LNCaP clone FGC (cell line): ENCODE measurements around the gene PROB1.

ENCODE experiments used
- DNase-seq: peaks from one replicate; pipeline ENCODE4 v3.0.0-alpha.2; 2011; ENCODE audit warnings: low read depth
- H3K4me3 ChIP-seq: 2 replicates; pipeline ENCODE4 v1.5.1; 2011; ENCODE audit warnings: mild to moderate bottlenecking, low read depth, low read length, control low read depth
- TF ChIP-seq, protein P1 (sequence below): IDR thresholded peaks from 2 replicates; pipeline ENCODE4 v1.5.1; 2012; ENCODE audit warnings: mild to moderate bottlenecking; ENCODE audit not compliant: control insufficient read depth, insufficient read depth; ENCODE audit errors: extremely low read depth

PROB1 gene

DNA sequence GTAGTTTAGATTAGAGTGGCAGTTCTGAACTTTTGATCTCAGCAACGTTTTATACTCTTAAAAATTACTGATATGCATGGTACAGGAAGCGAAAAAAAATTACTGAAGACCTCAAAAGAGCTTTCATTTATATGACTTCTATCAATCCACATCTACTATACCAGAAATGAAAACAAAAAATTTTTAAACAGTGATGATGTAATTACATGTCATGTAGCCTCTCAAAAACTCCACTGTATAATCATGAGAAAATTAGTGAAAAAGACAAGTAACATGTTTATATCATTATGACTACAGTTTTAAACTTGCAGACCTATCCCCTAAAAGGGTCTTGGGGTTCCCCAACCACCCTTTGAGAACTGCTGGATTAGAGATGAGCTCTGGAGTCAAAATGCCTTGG is 35.1 kb upstream of the PROB1 start:
- DNase-seq = no peak
- H3K4me3 ChIP-seq = no peak overlapping the region
- TF ChIP-seq, protein P1, sequence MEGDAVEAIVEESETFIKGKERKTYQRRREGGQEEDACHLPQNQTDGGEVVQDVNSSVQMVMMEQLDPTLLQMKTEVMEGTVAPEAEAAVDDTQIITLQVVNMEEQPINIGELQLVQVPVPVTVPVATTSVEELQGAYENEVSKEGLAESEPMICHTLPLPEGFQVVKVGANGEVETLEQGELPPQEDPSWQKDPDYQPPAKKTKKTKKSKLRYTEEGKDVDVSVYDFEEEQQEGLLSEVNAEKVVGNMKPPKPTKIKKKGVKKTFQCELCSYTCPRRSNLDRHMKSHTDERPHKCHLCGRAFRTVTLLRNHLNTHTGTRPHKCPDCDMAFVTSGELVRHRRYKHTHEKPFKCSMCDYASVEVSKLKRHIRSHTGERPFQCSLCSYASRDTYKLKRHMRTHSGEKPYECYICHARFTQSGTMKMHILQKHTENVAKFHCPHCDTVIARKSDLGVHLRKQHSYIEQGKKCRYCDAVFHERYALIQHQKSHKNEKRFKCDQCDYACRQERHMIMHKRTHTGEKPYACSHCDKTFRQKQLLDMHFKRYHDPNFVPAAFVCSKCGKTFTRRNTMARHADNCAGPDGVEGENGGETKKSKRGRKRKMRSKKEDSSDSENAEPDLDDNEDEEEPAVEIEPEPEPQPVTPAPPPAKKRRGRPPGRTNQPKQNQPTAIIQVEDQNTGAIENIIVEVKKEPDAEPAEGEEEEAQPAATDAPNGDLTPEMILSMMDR = no peak

DNA sequence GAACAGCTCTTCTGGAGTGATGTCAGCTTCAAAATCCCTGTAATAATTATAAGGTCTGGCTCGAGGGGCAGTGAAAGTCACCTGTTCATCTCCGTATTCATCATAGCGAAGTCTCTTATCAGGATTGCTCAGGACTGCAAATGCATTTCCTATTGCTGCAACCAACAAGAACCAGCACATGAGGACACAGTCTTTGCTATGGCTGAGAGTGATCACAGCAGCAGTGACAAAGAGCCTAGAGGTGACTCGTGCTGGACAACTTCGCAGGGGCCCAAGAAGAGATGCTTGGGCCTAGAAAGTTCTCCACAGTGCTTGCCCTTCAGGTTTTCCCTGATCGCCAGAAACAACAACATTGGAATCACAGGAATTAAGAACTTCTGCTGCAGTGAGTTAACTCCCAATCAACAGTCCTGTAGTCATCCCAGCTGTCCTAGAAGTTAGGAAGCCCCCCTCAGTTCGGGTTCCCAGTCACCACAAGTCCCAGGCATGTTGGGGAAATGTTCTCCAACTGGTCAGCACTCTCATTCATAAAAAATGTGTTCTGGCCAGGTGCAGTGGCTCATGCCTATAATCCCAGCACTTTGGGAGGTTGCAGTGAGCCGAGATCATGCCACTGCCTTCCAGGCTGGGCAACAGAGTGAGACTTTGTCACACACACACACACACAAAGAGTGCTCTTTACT is 31.4 kb upstream of the PROB1 start:
- no peak for DNase-seq
- no peak overlapping the region for H3K4me3 ChIP-seq
- TF ChIP-seq, protein P1 = no peak

DNA sequence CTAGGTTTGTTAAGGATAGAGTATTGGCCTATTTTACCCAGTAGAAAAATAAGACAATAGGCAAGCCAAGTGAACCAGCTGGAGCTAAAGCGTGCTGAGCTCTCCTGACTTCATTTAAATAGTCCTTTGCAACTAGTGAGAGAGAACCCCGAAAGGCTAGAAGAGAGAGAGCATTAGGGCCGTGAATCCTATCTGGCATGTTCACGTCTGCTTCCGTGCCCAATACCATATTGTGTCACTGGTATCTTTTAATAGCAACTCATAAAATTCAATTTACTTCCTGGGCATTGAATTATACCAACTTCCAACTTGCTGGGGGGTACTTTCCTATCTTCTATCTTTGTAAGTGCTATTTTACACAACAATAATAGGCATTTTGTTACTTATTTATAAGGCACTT is 30.6 kb upstream of the PROB1 start:
- H3K4me3 ChIP-seq = no peak overlapping the region
- TF ChIP-seq, protein P1 = no peak
- DNase-seq = no peak

DNA sequence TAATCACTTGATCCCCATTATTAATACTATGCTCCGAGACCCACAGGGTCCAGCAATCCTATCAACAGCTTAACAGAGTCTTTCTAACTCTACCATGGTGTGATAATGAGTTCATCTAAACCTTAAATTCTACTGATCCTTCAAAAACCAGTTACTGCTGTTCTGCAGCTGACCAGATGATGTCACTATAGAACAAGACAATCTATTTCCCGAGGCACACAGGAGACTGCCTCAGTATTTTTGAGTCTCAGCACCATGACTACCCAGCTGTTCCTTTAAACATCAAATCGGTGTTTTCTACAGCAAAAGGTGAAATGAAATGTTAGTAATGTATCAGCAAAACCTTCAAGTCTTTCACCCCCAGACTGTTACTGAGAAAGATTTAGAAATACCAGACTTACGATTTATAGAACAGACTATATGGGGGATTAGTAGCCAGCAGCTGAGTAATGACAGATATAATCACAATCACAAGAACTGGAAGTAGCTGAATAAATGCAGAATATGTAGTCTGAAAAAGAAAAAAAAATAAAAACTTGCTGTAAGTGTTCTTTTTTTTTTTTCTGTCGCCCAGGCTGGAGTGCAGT is 27.5 kb upstream of the PROB1 start:
- TF ChIP-seq, protein P1 = peak; percentile 92
- no peak overlapping the region for H3K4me3 ChIP-seq
- DNase-seq = no peak

DNA sequence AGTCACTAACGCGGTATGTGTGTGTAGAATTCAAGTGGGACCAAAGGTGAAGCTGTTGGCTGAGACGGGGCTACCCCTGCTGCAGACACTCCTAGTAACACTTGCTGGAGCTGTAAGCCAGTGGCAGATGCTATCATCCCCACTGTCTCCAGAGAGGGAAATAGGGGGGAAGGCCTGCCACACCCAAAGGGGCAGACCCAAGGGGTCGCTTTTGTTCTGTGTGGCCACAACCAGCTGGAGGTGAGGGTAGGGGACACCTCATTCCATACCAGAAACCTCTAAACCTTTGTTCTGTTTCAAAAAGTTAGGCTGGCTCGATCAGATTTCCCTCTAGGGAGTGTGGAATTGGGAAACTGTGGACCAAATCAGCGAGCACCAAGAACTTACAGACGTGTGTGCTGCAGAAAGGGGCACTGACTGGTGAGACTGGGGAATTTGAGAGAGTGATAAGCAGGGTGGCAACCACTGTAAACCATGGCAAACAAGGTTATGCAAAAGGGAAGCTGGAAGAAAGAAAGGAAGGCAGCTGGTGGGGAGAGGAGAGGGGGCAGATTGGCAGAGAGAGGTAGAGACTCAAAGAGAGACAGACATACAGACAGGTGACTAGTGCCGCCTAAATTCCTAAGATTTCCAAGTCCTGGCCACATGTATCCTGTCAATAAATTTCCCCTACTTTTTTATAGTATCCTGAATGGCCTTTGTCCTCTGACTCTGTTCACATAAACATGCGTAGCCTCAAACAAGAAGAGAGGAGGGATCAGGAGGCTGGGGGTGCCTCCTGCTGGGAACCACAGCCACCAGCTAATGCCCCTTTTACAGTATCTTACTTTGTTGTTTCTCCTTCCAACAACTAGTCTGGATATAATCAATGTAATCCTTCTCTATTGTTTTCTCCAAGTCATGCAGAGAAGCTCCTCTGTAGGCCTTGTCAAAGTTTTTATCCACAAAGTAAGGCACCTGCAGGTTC is 24.6 kb upstream of the PROB1 start:
- no peak overlapping the region for H3K4me3 ChIP-seq
- TF ChIP-seq, protein P1 = no peak
- DNase-seq = no peak

DNA sequence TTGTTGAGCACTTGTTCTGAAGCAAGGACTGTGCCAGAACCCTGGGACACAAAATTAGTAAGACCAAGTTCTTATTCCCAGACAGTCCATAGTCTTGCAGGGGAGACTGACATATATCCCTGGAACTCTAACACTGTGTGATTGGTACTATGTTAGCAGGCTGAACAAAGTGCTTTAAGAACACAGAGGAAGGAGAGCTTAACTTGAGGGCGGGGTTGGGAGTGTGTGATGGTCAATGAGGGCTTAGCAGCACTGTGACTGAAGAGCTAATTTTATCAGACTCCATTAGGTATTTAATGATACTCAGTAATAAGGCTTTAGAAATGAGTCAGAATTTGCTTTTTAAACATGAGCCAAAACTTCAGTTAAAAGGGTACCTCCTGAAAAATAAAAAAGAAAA is 23.9 kb upstream of the PROB1 start:
- no peak overlapping the region for H3K4me3 ChIP-seq
- TF ChIP-seq, protein P1 = no peak
- no peak for DNase-seq
